Measurements from ENCODE around the gene SLC12A1.
"Not testable (repeated sequence)": the region's sequence is repeated elsewhere in the genome, so short reads cannot be mapped to it uniquely, and the experiment has no call there.

SLC12A1 gene

DNA sequence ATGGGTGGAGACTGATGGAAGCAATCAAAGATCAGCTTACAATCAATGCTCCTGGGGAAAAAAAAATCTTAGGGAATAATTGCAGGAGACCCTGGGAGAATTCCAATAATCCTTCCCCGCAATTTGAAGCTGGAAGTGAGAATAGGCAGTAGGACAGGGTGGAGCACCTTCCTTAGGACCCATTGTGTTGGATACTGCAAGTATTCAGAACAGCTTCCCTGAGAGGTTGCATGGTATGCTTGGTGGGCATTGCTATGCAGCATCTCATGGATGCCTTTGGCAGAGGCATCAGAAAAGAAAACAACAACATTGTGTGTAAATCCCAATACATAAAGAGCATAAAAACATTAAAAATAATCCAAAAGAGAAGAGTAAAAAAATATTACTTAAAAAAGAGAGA is 100.5 kb downstream of the SLC12A1 start:
- Histone ChIP-seq H3K4me1 (ENCODE audit: control insufficient read depth, insufficient read depth, low read length) (peaks cover 51% of the 10 kb centered on the region), H3K9ac (ENCODE audit: low read depth, low read length) (no peak overlapping the region), H3K36me3 (ENCODE audit: control insufficient read depth, insufficient read depth, low read length) (no peaks in the 10 kb centered on the region), H3K27me3 (ENCODE audit: control insufficient read depth, insufficient read depth, low read length) (no peaks in the 10 kb centered on the region), H3K9me3 (ENCODE audit: control insufficient read depth, insufficient read depth, low read length) (no peaks in the 10 kb centered on the region), H3K27ac (ENCODE audit: low read depth, low read length) (no peak overlapping the region), H3K4me3 (ENCODE audit: low read depth, low read length) (no peak overlapping the region)

DNA sequence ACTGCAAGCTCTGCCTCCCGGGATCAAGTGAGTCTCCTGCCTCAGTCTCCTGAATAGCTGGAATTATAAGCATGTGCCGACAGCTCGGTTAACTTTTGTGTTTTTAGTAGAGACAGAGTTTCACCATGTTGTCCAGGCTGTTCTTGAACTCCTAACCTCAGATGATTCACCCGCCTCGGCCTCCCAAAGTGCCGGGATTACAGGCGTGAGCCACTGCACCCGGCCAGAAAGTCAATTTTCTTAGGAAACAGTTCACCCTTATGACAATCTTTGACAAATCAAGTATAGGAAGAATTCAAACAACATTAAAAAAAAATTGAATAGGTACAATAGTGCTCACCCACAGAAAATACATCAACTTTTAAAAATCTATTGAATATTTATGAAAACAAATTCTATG is 101.5 kb downstream of the SLC12A1 start:
- Histone ChIP-seq H3K9me3 (ENCODE audit: control insufficient read depth, insufficient read depth, low read length) (no peaks in the 10 kb centered on the region), H3K9ac (ENCODE audit: low read depth, low read length) (no peak overlapping the region)

DNA sequence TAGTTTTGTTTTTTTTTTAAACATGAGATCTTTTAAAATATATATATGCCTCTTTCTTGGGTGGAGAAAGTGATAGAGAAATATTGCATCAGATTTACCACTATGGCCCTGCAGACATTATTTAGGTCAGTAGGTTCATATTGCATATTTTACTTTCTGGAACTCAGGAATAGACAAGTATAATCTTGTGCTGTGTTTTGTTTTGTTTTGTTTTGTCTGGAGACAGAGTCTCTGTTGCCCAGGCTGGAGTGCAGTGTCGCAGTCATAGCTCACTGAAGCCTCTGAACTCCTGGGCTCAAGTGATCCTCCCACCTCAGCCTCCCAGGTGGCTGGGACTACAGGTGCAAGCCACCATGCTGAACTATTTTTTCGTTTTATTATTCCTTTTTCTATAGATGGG is 103.6 kb downstream of the SLC12A1 start:
- H3K27me3 ChIP-seq (ENCODE audit: control insufficient read depth, insufficient read depth, low read length), result no peaks in the 10 kb centered on the region
- H3K4me3 ChIP-seq (ENCODE audit: low read depth, low read length), result no peak overlapping the region
- H3K27ac ChIP-seq (ENCODE audit: low read depth, low read length), result no peak overlapping the region
- no peak overlapping the region for H3K9ac ChIP-seq (ENCODE audit: low read depth, low read length)
- H3K36me3 ChIP-seq (ENCODE audit: control insufficient read depth, insufficient read depth, low read length), result no peaks in the 10 kb centered on the region
- no peaks in the 10 kb centered on the region for H3K9me3 ChIP-seq (ENCODE audit: control insufficient read depth, insufficient read depth, low read length)
- H3K4me1 ChIP-seq (ENCODE audit: control insufficient read depth, insufficient read depth, low read length), result peaks cover 34% of the 10 kb centered on the region

More for the DNA sequence above, 101.5 kb downstream of the SLC12A1 start:
- H3K27ac ChIP-seq (ENCODE audit: low read depth, low read length), result no peak overlapping the region
- peaks cover 53% of the 10 kb centered on the region for H3K4me1 ChIP-seq (ENCODE audit: control insufficient read depth, insufficient read depth, low read length)
- no peaks in the 10 kb centered on the region for H3K27me3 ChIP-seq (ENCODE audit: control insufficient read depth, insufficient read depth, low read length)
- H3K4me3 ChIP-seq (ENCODE audit: low read depth, low read length), result no peak overlapping the region
- H3K36me3 ChIP-seq (ENCODE audit: control insufficient read depth, insufficient read depth, low read length), result no peaks in the 10 kb centered on the region

DNA sequence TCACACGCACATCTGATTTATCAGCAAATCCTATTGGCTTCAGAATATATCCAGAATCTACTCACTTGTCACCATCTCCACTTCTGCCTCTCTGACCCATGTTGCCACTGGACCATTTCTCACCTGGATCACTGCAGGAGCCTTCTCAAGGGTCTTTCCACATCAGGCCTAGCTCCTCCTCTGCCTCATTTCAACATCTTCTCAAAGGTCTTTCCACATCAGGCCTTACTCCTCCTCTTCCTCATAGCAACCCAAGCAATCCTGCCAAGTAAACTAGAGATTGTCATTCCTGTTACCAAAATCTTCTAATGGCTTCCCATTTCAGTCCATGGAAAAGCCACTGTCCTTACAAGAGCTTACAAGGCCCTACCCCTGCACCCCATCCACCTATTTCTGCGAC is 107.1 kb downstream of the SLC12A1 start:
- H3K27ac ChIP-seq (ENCODE audit: low read depth, low read length), result no peak overlapping the region
- no peaks in the 10 kb centered on the region for H3K27me3 ChIP-seq (ENCODE audit: control insufficient read depth, insufficient read depth, low read length)
- no peaks in the 10 kb centered on the region for H3K9me3 ChIP-seq (ENCODE audit: control insufficient read depth, insufficient read depth, low read length)
- H3K36me3 ChIP-seq (ENCODE audit: control insufficient read depth, insufficient read depth, low read length), result no peaks in the 10 kb centered on the region
- H3K4me3 ChIP-seq (ENCODE audit: low read depth, low read length), result no peak overlapping the region
- peaks cover 19% of the 10 kb centered on the region for H3K4me1 ChIP-seq (ENCODE audit: control insufficient read depth, insufficient read depth, low read length)
- H3K9ac ChIP-seq (ENCODE audit: low read depth, low read length), result no peak overlapping the region

DNA sequence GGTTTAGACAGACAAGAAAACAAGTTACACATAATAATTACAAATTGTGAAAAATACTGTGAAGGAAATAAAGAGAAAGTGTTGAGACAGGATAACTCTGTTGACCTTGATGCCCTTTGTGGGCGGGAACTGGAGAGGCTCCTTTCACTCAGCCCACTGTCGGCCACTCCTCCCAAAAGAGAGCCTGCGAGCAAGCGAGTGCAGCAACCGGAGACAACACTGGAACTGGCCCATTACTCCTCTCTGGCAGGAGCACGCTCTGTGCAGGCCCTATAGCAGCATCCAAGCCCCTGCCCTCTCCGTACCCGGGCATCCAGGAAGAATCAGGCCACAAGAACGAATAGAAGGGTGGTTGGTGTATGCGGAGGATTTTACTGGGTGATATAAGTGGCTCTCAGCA is 108.9 kb downstream of the SLC12A1 start:
- H3K4me3 ChIP-seq (ENCODE audit: low read depth, low read length), result no peak overlapping the region

DNA sequence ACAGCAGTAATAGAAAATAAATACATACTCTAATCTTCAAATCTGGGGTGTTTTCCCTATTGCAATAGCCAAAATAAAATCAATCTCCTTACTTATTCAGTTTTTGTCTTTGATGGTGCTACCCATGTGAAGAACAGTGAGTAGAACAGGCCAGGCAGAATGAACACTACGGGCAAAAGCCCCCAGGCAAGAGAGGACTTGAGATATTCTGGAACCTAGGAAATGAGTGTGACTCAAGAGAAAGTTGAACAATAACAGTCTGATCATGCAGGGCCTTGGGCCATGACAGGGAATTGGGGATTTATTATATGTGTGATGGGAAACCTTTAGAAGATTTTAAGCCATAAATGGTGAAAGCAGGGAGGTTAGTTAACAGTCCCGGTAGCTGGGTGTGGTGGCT is 111.1 kb downstream of the SLC12A1 start:
- Histone ChIP-seq H3K4me1 (ENCODE audit: control insufficient read depth, insufficient read depth, low read length) (peaks cover 18% of the 10 kb centered on the region), H3K27me3 (ENCODE audit: control insufficient read depth, insufficient read depth, low read length) (no peaks in the 10 kb centered on the region), H3K36me3 (ENCODE audit: control insufficient read depth, insufficient read depth, low read length) (no peaks in the 10 kb centered on the region), H3K27ac (ENCODE audit: low read depth, low read length) (no peak overlapping the region), H3K9me3 (ENCODE audit: control insufficient read depth, insufficient read depth, low read length) (no peaks in the 10 kb centered on the region), H3K4me3 (ENCODE audit: low read depth, low read length) (no peak overlapping the region), H3K9ac (ENCODE audit: low read depth, low read length) (no peak overlapping the region)

More for the DNA sequence above, 108.9 kb downstream of the SLC12A1 start:
- no peaks in the 10 kb centered on the region for H3K27me3 ChIP-seq (ENCODE audit: control insufficient read depth, insufficient read depth, low read length)
- H3K4me1 ChIP-seq (ENCODE audit: control insufficient read depth, insufficient read depth, low read length), result peaks cover 20% of the 10 kb centered on the region
- H3K9me3 ChIP-seq (ENCODE audit: control insufficient read depth, insufficient read depth, low read length), result no peaks in the 10 kb centered on the region
- no peak overlapping the region for H3K9ac ChIP-seq (ENCODE audit: low read depth, low read length)
- H3K36me3 ChIP-seq (ENCODE audit: control insufficient read depth, insufficient read depth, low read length), result no peaks in the 10 kb centered on the region
- no peak overlapping the region for H3K27ac ChIP-seq (ENCODE audit: low read depth, low read length)

DNA sequence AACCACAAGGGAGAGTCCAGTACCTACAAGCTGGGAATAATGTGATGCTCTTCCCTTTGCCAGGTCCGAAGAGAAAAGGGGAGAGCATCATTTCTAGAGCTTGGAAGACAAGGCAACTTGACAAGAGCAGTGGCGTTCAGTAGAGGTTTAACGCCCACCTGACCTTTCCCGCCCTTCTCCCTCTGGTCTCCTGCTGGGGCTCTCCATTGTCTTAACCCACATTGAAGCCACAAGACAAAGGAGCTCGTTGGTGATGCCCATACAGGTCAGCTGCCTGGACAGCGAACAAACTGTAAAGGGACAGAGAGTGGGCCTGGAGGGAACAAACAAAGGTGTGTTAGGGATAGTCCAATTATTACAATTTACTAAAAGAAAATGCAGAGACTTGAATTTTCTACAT is 112.0 kb downstream of the SLC12A1 start:
- H3K36me3 ChIP-seq (ENCODE audit: control insufficient read depth, insufficient read depth, low read length), result no peaks in the 10 kb centered on the region
- H3K27ac ChIP-seq (ENCODE audit: low read depth, low read length), result no peak overlapping the region
- no peaks in the 10 kb centered on the region for H3K9me3 ChIP-seq (ENCODE audit: control insufficient read depth, insufficient read depth, low read length)
- H3K4me1 ChIP-seq (ENCODE audit: control insufficient read depth, insufficient read depth, low read length), result peaks cover 18% of the 10 kb centered on the region
- no peaks in the 10 kb centered on the region for H3K27me3 ChIP-seq (ENCODE audit: control insufficient read depth, insufficient read depth, low read length)
- no peak overlapping the region for H3K9ac ChIP-seq (ENCODE audit: low read depth, low read length)
- H3K4me3 ChIP-seq (ENCODE audit: low read depth, low read length), result no peak overlapping the region

DNA sequence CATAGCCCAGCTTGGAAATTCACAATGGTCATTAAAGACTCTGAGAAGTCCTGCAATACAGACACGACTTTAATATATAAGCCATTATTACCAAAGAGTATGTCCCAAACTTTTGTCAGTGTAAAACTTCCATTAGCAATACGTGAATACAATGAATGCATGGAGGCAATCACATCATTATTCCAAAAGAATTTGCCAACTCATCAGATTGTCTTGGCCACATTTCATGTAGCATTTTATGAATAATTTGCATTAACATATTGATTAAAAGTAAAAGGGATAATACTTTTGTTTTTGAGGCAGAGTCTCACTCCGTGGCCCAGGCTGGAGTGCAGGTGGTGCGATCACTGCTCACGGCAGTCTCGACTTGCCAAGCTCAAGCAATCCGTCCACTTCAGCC is 117.2 kb downstream of the SLC12A1 start:
- no peaks in the 10 kb centered on the region for H3K9me3 ChIP-seq (ENCODE audit: control insufficient read depth, insufficient read depth, low read length)
- H3K4me3 ChIP-seq (ENCODE audit: low read depth, low read length), result no peak overlapping the region
- no peaks in the 10 kb centered on the region for H3K27me3 ChIP-seq (ENCODE audit: control insufficient read depth, insufficient read depth, low read length)
- H3K27ac ChIP-seq (ENCODE audit: low read depth, low read length), result no peak overlapping the region
- peaks cover 6% of the 10 kb centered on the region for H3K4me1 ChIP-seq (ENCODE audit: control insufficient read depth, insufficient read depth, low read length)
- no peaks in the 10 kb centered on the region for H3K36me3 ChIP-seq (ENCODE audit: control insufficient read depth, insufficient read depth, low read length)
- H3K9ac ChIP-seq (ENCODE audit: low read depth, low read length), result no peak overlapping the region; the same call in 1 of the 2 replicates

DNA sequence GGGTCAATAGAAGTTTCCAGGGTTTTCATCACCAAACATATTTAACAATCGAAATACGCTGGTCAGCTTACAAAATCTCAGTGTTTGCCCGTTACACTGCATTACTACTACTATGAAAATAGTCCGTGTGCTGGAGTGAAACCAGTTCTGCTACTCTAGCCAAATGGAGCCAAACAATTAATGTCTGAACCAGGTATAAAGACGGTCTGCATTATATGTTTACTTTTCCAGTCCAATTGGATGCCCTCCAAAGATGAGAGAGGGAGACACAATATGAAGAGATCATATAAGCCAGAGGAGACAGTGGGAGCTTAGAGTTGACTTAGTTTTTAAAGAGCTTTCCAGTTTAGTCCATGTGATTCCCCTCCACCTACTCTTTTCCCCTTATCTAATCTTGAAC is 118.8 kb downstream of the SLC12A1 start:
- no peak overlapping the region for H3K27ac ChIP-seq (ENCODE audit: low read depth, low read length)
- peaks cover 4% of the 10 kb centered on the region; the same call in 1 of the 2 replicates for H3K4me1 ChIP-seq (ENCODE audit: control insufficient read depth, insufficient read depth, low read length)
- H3K4me3 ChIP-seq (ENCODE audit: low read depth, low read length), result no peak overlapping the region
- no peaks in the 10 kb centered on the region for H3K36me3 ChIP-seq (ENCODE audit: control insufficient read depth, insufficient read depth, low read length)
- H3K27me3 ChIP-seq (ENCODE audit: control insufficient read depth, insufficient read depth, low read length), result no peaks in the 10 kb centered on the region
- H3K9me3 ChIP-seq (ENCODE audit: control insufficient read depth, insufficient read depth, low read length), result no peaks in the 10 kb centered on the region
- no peak overlapping the region for H3K9ac ChIP-seq (ENCODE audit: low read depth, low read length)

DNA sequence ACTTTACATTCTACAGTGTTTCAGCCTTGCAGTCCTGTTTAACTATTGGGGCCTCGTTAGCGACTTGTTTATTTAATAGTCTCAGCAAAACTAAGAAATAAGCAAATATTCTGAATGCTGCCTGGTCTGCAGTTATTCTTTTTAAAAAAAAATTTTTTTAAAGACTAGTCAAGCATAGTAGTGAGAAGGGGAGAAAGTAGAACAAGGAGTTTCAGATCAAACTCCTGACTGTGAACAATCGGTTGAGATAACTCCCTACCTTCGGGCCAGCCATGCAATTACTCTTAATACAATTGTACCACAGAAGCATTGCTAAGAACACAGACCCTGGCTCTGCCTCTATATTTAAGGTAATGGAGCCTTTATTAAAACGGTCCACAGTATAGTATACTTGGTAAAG is 119.3 kb downstream of the SLC12A1 start:
- H3K4me1 ChIP-seq (ENCODE audit: control insufficient read depth, insufficient read depth, low read length), result peaks cover 8% of the 10 kb centered on the region; the same call in 1 of the 2 replicates
- no peaks in the 10 kb centered on the region for H3K9me3 ChIP-seq (ENCODE audit: control insufficient read depth, insufficient read depth, low read length)
- H3K9ac ChIP-seq (ENCODE audit: low read depth, low read length), result no peak overlapping the region
- H3K4me3 ChIP-seq (ENCODE audit: low read depth, low read length), result no peak overlapping the region
- H3K36me3 ChIP-seq (ENCODE audit: control insufficient read depth, insufficient read depth, low read length), result no peaks in the 10 kb centered on the region
- H3K27me3 ChIP-seq (ENCODE audit: control insufficient read depth, insufficient read depth, low read length), result no peaks in the 10 kb centered on the region
- no peak overlapping the region for H3K27ac ChIP-seq (ENCODE audit: low read depth, low read length)

DNA sequence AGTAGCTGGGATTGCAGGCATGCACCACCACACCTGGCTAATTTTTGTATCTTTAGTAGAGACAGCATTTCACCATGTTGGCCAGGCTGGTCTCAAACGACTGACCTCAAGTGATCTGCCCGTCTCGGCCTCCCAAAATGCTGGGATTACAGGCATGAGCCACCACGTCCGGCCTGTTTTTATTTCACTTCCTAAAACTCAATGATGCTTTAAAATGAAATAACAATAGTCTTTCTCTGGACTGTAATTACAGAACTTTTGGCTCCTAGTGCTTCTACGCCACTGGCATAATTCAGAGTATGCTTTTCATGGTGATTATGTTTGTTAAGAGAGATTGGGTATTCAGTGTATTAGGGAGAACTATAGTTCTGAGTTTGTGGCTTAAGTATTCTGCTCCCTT is 120.1 kb downstream of the SLC12A1 start:
- not testable (repeated sequence) for H3K4me1 ChIP-seq (ENCODE audit: control insufficient read depth, insufficient read depth, low read length); H3K27ac ChIP-seq (ENCODE audit: low read depth, low read length); H3K4me3 ChIP-seq (ENCODE audit: low read depth, low read length); H3K36me3 ChIP-seq (ENCODE audit: control insufficient read depth, insufficient read depth, low read length); H3K9me3 ChIP-seq (ENCODE audit: control insufficient read depth, insufficient read depth, low read length); H3K27me3 ChIP-seq (ENCODE audit: control insufficient read depth, insufficient read depth, low read length); H3K9ac ChIP-seq (ENCODE audit: low read depth, low read length)

All from HUES48 (cell line).